ENCODE measurements around the gene MBTD1.

- TF ChIP-seq CTCF (IDR thresholded peaks at IDR 0.05) (no peak), POLR2A (IDR thresholded peaks at IDR 0.05) (no peak)
These were observed 131.8 kb downstream of the MBTD1 start for GRCh38 chr17:51128076-51128475.
